ENCODE results near the gene ZNF276. TPM values are rescaled to one million over a fixed set of nuclear protein-coding genes. Genes with fewer than 3 reads are reported as not detected.

Gene ZNF276
- total RNA-seq, 4 donors from 2014 or later = 43.4 to 265 (median 145) TPM

DNA sequence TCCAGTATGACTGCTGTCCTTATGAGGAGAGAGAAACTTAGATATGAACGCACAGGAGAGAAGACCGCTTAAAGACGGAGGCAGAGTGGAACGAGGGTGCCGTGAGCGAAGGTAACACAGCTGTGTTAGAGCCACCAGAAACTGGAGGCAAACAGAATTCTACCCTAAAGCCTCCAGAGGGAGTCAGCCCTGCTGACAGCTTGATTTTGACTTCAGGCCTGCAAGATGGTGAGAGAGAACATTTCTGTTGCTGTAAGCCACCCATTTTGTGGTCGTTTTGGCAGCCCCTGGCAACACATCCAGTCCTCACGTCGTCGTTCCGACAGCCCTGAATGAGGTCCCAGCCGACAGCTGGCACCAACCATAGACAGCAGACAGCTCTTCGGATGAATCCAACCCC, 17.1 kb upstream of the ZNF276 start:
- no peak for DNase-seq
- WGBS, 2 donors (ENCODE audit: low coverage in 1 of 2) = 85% methylated on average over 13 of the region's 13 CpGs; no CpG with 5 or more reads in 1 of the 2 donors
- Histone ChIP-seq H3K9me3 (no peaks in the 10 kb centered on the region), H3K36me3 (no peaks in the 10 kb centered on the region), H3K27me3 (no peaks in the 10 kb centered on the region), H3K4me1 (peaks cover 4 to 38% (median 29%) of the 10 kb centered on the region in 4 donors), H3K27ac (no peak overlapping the region), H3K4me3 (no peak overlapping the region)
- no peak for TF ChIP-seq POLR2AphosphoS5 (IDR thresholded peaks at IDR 0.05)
- TF ChIP-seq POLR2A (IDR thresholded peaks at IDR 0.05) = no peak
- no peak for TF ChIP-seq EP300 (IDR thresholded peaks at IDR 0.05; ENCODE audit: low read depth)
- TF ChIP-seq, protein P1, sequence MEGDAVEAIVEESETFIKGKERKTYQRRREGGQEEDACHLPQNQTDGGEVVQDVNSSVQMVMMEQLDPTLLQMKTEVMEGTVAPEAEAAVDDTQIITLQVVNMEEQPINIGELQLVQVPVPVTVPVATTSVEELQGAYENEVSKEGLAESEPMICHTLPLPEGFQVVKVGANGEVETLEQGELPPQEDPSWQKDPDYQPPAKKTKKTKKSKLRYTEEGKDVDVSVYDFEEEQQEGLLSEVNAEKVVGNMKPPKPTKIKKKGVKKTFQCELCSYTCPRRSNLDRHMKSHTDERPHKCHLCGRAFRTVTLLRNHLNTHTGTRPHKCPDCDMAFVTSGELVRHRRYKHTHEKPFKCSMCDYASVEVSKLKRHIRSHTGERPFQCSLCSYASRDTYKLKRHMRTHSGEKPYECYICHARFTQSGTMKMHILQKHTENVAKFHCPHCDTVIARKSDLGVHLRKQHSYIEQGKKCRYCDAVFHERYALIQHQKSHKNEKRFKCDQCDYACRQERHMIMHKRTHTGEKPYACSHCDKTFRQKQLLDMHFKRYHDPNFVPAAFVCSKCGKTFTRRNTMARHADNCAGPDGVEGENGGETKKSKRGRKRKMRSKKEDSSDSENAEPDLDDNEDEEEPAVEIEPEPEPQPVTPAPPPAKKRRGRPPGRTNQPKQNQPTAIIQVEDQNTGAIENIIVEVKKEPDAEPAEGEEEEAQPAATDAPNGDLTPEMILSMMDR (IDR thresholded peaks at IDR 0.05) = no peak
- intact Hi-C loops (cut with DNase I; ENCODE audit: low total_unique reads) (loop anchor here (5.0 to 10.0 kb wide), 2 partner anchors 91 to 168 kb away; partner anchors contain the start of gene TCF25), in situ Hi-C loops (cut with MboI; ENCODE audit: low pct_ligation_motif_present in 1 of 4, low pct_unique_long_range_greater_than_20kb in 1 of 4, low sequenced_read_pairs in 3 of 4) (loop anchor here in 2 of 4 donors (10.0 kb wide), 1 partner anchor 91 kb away; no protein-coding TSS in a partner anchor)

DNA sequence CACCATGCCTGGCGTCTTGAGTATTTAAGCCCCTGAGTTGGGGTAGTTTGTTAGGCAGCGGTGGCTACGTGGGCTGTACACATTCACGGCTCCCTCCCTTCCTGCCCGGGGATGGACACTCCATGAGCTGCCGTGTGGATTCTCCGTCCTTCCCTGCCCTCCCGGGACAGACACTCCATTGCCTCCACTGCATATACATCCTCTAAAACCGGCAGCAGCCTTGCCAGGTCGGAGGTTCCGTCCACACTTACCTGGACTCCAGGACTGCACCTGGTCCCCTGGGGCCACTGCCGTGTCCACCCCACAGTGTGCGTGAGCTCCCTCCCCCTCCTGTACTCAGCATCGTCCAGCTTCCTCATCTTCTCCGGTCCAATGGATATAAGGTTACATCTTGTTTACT, 16.3 kb upstream of the ZNF276 start:
- Histone ChIP-seq H3K27ac (no peak overlapping the region), H3K9me3 (no peaks in the 10 kb centered on the region), H3K27me3 (no peaks in the 10 kb centered on the region), H3K36me3 (no peaks in the 10 kb centered on the region), H3K4me3 (no peak overlapping the region), H3K4me1 (peaks cover 0 to 31% (median 22%) of the 10 kb centered on the region in 4 donors)
- in situ Hi-C loops (cut with MboI; ENCODE audit: low pct_ligation_motif_present in 1 of 4, low pct_unique_long_range_greater_than_20kb in 1 of 4, low sequenced_read_pairs in 3 of 4) = loop anchor here in 2 of 4 donors (10.0 kb wide), 1 partner anchor 90 kb away; no protein-coding TSS in a partner anchor
- intact Hi-C loops (cut with DNase I; ENCODE audit: low total_unique reads) = loop anchor here (10.0 kb wide), 1 partner anchor 90 kb away; no protein-coding TSS in a partner anchor
- DNase-seq = no peak
- TF ChIP-seq POLR2AphosphoS5 (IDR thresholded peaks at IDR 0.05) = no peak
- TF ChIP-seq, protein P1 (IDR thresholded peaks at IDR 0.05) = no peak
- no peak for TF ChIP-seq EP300 (IDR thresholded peaks at IDR 0.05; ENCODE audit: low read depth)
- no peak for TF ChIP-seq POLR2A (IDR thresholded peaks at IDR 0.05)
- whole genome bisulfite sequencing, 2 donors (ENCODE audit: low coverage in 1 of 2) = 78 to 80% methylated on average over 7 to 15 of the region's 15 CpGs

DNA sequence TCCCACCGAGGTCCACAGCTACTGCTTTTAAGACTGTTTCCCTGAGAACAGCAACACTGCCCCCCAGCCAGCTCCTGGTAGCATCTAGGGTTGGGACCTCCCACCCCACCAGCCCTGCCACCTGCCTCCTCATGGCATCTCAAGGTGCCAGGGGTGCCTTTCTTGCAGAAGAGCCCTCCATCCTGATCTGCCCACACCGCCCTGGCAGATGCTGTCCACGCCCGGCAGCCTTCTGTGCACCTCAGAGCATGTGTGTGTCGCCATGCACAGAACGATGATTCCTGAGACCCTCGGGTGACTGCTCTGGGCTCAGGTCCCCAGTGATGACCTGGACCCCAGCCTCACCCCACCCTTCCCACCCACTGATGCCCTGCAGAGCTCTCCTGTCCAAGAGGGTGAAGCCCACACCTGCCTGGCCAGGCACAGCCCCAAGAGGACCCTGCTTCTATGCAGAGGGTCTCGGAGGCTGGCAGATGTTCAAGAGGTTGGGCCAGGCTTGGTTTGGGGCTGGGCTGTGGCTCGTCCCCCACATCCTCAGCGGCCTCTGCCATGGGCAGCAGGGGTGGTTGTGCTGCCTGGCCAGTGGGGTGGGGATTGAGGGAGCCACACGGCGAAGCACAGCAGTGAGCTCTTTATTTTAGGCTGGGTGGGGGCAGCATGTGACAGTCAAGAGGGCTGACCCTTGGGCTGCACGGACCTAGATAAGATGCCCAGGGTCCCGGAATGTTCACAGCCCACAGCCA, 14.6 kb upstream of the ZNF276 start:
- no peak for DNase-seq
- 82% methylated on average over 13 of the region's 14 CpGs; no CpG with 5 or more reads in 1 of the 2 donors for WGBS, 2 donors (ENCODE audit: low coverage in 1 of 2)
- Histone ChIP-seq H3K4me1 (peaks cover 0 to 24% (median 13%) of the 10 kb centered on the region in 4 donors), H3K36me3 (no peaks in the 10 kb centered on the region), H3K4me3 (no peak overlapping the region), H3K27me3 (no peaks in the 10 kb centered on the region), H3K9me3 (no peaks in the 10 kb centered on the region), H3K27ac (no peak overlapping the region)
- intact Hi-C loops (cut with DNase I; ENCODE audit: low total_unique reads) (loop anchor here (10.0 kb wide), 1 partner anchor 88 kb away; no protein-coding TSS in a partner anchor), in situ Hi-C loops (cut with MboI; ENCODE audit: low pct_ligation_motif_present in 1 of 4, low pct_unique_long_range_greater_than_20kb in 1 of 4, low sequenced_read_pairs in 3 of 4) (loop anchor here in 2 of 4 donors (10.0 kb wide), 1 partner anchor 88 kb away; no protein-coding TSS in a partner anchor)
- TF ChIP-seq, protein P1 (IDR thresholded peaks at IDR 0.05) = no peak
- TF ChIP-seq POLR2AphosphoS5 (IDR thresholded peaks at IDR 0.05) (no peak), POLR2A (IDR thresholded peaks at IDR 0.05) (no peak), EP300 (IDR thresholded peaks at IDR 0.05; ENCODE audit: low read depth) (no peak)

DNA sequence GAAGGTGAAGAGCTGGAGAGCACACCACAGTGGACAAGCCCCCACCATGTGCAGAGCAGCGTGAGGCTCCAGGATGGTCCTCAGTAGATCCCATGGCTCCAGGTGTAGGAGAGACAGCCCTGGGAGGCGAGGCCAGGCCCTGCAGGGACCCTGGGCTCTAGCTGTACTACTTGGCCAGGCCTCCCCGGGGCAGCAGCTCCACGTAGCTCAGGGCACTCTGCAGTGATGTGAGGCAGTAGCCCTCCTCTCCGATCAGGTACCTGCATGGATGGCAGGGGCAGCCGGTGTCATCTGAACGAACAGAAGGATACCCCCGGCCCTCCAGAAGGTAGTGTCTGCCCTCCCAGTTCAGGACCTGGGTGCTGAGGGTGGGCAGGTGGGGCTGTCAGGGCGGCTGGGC, 13.6 kb upstream of the ZNF276 start:
- H3K4me1 ChIP-seq = peaks cover 7 to 26% (median 17%) of the 10 kb centered on the region in 4 donors
- no peak overlapping the region for H3K27ac ChIP-seq
- no peak for DNase-seq
- H3K9me3 ChIP-seq = no peaks in the 10 kb centered on the region
- 93% methylated on average over 9 of the region's 9 CpGs; no CpG with 5 or more reads in 1 of the 2 donors for WGBS, 2 donors (ENCODE audit: low coverage in 1 of 2)
- no peak overlapping the region for H3K4me3 ChIP-seq
- H3K27me3 ChIP-seq = peaks cover 9% of the 10 kb centered on the region
- TF ChIP-seq, protein P1 (IDR thresholded peaks at IDR 0.05) = no peak
- TF ChIP-seq POLR2AphosphoS5 (IDR thresholded peaks at IDR 0.05) (no peak), POLR2A (IDR thresholded peaks at IDR 0.05) (no peak), EP300 (IDR thresholded peaks at IDR 0.05; ENCODE audit: low read depth) (no peak)
- no peaks in the 10 kb centered on the region for H3K36me3 ChIP-seq
- in situ Hi-C loops (cut with MboI; ENCODE audit: low pct_ligation_motif_present in 1 of 4, low pct_unique_long_range_greater_than_20kb in 1 of 4, low sequenced_read_pairs in 3 of 4) (loop anchor here in 2 of 4 donors (10.0 kb wide), 1 partner anchor 87 kb away; no protein-coding TSS in a partner anchor), intact Hi-C loops (cut with DNase I; ENCODE audit: low total_unique reads) (loop anchor here (10.0 kb wide), 1 partner anchor 87 kb away; no protein-coding TSS in a partner anchor)
